MM.1S (cell line): Measurements from ENCODE around the gene SORD.

ENCODE experiments used
- EZH2 ChIP-seq: fragments of 300-600 bp; sonication (generic); optimal IDR thresholded peaks from 2 replicates; pipeline ENCODE3; 2017; ENCODE audit warnings: low read depth, mild to moderate bottlenecking, antibody characterized with exemption, low read length, mixed read lengths
- EZH2phosphoT487 ChIP-seq: fragments of 300-600 bp; sonication (generic); IDR thresholded peaks from 2 replicates; pipeline ENCODE4 v1.6.1; 2018; ENCODE audit warnings: antibody characterized with exemption, low read length
- TF ChIP-seq, protein P1 (sequence below): fragments of 300-600 bp; sonication (generic); IDR thresholded peaks from 2 replicates; pipeline ENCODE4 v1.5.1; 2016; ENCODE audit warnings: antibody characterized with exemption, low read length, mixed read lengths

GRCh38 chr15:44999105-44999504 lies 23.9 kb upstream of the SORD start:
- TF ChIP-seq, protein P1, sequence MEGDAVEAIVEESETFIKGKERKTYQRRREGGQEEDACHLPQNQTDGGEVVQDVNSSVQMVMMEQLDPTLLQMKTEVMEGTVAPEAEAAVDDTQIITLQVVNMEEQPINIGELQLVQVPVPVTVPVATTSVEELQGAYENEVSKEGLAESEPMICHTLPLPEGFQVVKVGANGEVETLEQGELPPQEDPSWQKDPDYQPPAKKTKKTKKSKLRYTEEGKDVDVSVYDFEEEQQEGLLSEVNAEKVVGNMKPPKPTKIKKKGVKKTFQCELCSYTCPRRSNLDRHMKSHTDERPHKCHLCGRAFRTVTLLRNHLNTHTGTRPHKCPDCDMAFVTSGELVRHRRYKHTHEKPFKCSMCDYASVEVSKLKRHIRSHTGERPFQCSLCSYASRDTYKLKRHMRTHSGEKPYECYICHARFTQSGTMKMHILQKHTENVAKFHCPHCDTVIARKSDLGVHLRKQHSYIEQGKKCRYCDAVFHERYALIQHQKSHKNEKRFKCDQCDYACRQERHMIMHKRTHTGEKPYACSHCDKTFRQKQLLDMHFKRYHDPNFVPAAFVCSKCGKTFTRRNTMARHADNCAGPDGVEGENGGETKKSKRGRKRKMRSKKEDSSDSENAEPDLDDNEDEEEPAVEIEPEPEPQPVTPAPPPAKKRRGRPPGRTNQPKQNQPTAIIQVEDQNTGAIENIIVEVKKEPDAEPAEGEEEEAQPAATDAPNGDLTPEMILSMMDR = no peak
- TF ChIP-seq EZH2 = no peak
- TF ChIP-seq EZH2phosphoT487 = no peak
